HepG2 (cell line): ENCODE measurements around the gene FOXE3. TPM values are rescaled to one million over a fixed set of nuclear protein-coding genes. Genes with fewer than 3 reads are reported as not detected.

Experiments
- EZH2 ChIP-seq: conservative IDR thresholded peaks from 2 replicates; pipeline ENCODE4 v1.6.1; 2012; ENCODE audit warnings: mild to moderate bottlenecking, low read depth, low read length, moderate library complexity
- FOXO1 ChIP-seq: sonication (generic); formaldehyde crosslinking; IDR thresholded peaks from 2 replicates; pipeline ENCODE4 v1.4.0; 2020; ENCODE audit warnings: missing genetic modification reagents
- GATAD2A ChIP-seq: IDR thresholded peaks from 2 replicates; pipeline ENCODE4 v1.6.1; 2016
- KDM5B ChIP-seq: sonication (generic); formaldehyde crosslinking; IDR thresholded peaks from 2 replicates; pipeline ENCODE4 v1.4.0; 2020; ENCODE audit warnings: missing genetic modification reagents, mild to moderate bottlenecking, borderline replicate concordance
- KLF6 ChIP-seq: IDR thresholded peaks from 2 replicates; pipeline ENCODE4 v1.8.0; 2016; ENCODE audit warnings: missing biosample characterization, missing genetic modification reagents
- MAFG ChIP-seq: sonication (generic); formaldehyde crosslinking; IDR thresholded peaks from 2 replicates; pipeline ENCODE4 v1.5.1; 2020; ENCODE audit warnings: mild to moderate bottlenecking, missing genetic modification reagents
- MATR3 ChIP-seq: sonication (generic); formaldehyde crosslinking; IDR thresholded peaks from 2 replicates; pipeline ENCODE4 v1.4.0; 2020; ENCODE audit warnings: missing genetic modification reagents
- MEF2D ChIP-seq: sonication (generic); formaldehyde crosslinking; IDR thresholded peaks from 2 replicates; pipeline ENCODE4 v1.5.1; 2020; ENCODE audit warnings: mild to moderate bottlenecking, missing genetic modification reagents
- POLR2AphosphoS5 ChIP-seq: IDR thresholded peaks from 2 replicates; pipeline ENCODE4 v1.6.1; 2012; ENCODE audit warnings: low read depth, low read length
- RBM39 ChIP-seq: fragments of 200-400 bp; formaldehyde crosslinking; IDR thresholded peaks from one replicate; pipeline ENCODE4 v1.6.1; 2018; ENCODE audit warnings: antibody characterized with exemption, mild to moderate bottlenecking, low read depth, low read length; ENCODE audit not compliant: poor library complexity, severe bottlenecking
- SALL2 ChIP-seq: sonication (generic); formaldehyde crosslinking; IDR thresholded peaks from 2 replicates; pipeline ENCODE4 v1.8.1; 2023; ENCODE audit warnings: mild to moderate bottlenecking, missing genetic modification reagents, inconsistent platforms
- ZFY ChIP-seq: sonication (generic); formaldehyde crosslinking; IDR thresholded peaks from 2 replicates; pipeline ENCODE4 v1.4.0; 2020; ENCODE audit warnings: missing genetic modification reagents
- ZNF383 ChIP-seq: sonication (generic); formaldehyde crosslinking; IDR thresholded peaks from 2 replicates; pipeline ENCODE4 v1.4.0; 2020; ENCODE audit warnings: missing genetic modification reagents, mild to moderate bottlenecking, borderline replicate concordance
- ZNF598 ChIP-seq: sonication (generic); formaldehyde crosslinking; IDR thresholded peaks from 2 replicates; pipeline ENCODE4 v1.5.1; 2020; ENCODE audit warnings: mild to moderate bottlenecking, missing genetic modification reagents, borderline replicate concordance
- ZSCAN20 ChIP-seq: sonication (generic); formaldehyde crosslinking; IDR thresholded peaks from 2 replicates; pipeline ENCODE4 v1.4.0; 2020; ENCODE audit warnings: missing genetic modification reagents, mild to moderate bottlenecking, borderline replicate concordance
- polyA plus RNA-seq, 8 experiments: library from polyadenylated mRNA; depleted of rRNA in 3 of 8; stranded (reverse) in 7 of 8; unstranded in 1 of 8; fragments of >200 nt; fragmentation: Illumina TruSeq in 4 of 8; extraction: Trizol in 4 of 8; gene quantifications; 2 replicates each; pipeline versions ENCODE4 v1.2.1 to v1.2.3, GENCODE V29; 2011 to 2016; ENCODE audit warnings: low read depth in 4 of 8, missing spikeins in 1 of 8, mixed read lengths in 1 of 8; ENCODE audit not compliant: insufficient read depth in 1 of 8
- total RNA-seq, 5 experiments: library from RNA; depleted of rRNA; stranded (reverse); fragments of >200 nt; fragmentation: Illumina TruSeq; extraction: Trizol; gene quantifications; 2 replicates each; pipeline ENCODE4 v1.2.3, GENCODE V29; 2016; ENCODE audit warnings: low read depth in 1 of 5
- TF ChIP-seq, protein P1 (sequence below): sonication (generic); formaldehyde crosslinking; IDR thresholded peaks from 2 replicates; pipeline ENCODE4 v1.5.0; 2020; ENCODE audit warnings: mild to moderate bottlenecking, missing genetic modification reagents
- TF ChIP-seq, protein P2 (sequence below): sonication (generic); formaldehyde crosslinking; IDR thresholded peaks from 2 replicates; pipeline ENCODE4 v1.4.0; 2020; ENCODE audit warnings: missing genetic modification reagents
- TF ChIP-seq, protein P3 (sequence below): sonication (generic); formaldehyde crosslinking; IDR thresholded peaks from 2 replicates; pipeline ENCODE4 v1.8.1; 2023; ENCODE audit warnings: mild to moderate bottlenecking, missing genetic modification reagents
- TF ChIP-seq, protein P4 (sequence below): sonication (generic); formaldehyde crosslinking; IDR thresholded peaks from 2 replicates; pipeline ENCODE4 v1.8.0; 2023; ENCODE audit warnings: mild to moderate bottlenecking, missing genetic modification reagents
- TF ChIP-seq, protein P5 (sequence below): sonication (generic); formaldehyde crosslinking; IDR thresholded peaks from 2 replicates; pipeline ENCODE4 v1.5.0; 2020; ENCODE audit warnings: missing genetic modification reagents
- TF ChIP-seq, protein P6 (sequence below): sonication (generic); formaldehyde crosslinking; IDR thresholded peaks from 2 replicates; pipeline ENCODE4 v1.8.1; 2023; ENCODE audit warnings: mild to moderate bottlenecking, missing genetic modification reagents, borderline replicate concordance

FOXE3 gene
- total and polyA plus RNA-seq, 2 of the 13 experiments (the other 11 are each of a cell fraction or from before 2014, with no cell fraction given) = not detected

DNA sequence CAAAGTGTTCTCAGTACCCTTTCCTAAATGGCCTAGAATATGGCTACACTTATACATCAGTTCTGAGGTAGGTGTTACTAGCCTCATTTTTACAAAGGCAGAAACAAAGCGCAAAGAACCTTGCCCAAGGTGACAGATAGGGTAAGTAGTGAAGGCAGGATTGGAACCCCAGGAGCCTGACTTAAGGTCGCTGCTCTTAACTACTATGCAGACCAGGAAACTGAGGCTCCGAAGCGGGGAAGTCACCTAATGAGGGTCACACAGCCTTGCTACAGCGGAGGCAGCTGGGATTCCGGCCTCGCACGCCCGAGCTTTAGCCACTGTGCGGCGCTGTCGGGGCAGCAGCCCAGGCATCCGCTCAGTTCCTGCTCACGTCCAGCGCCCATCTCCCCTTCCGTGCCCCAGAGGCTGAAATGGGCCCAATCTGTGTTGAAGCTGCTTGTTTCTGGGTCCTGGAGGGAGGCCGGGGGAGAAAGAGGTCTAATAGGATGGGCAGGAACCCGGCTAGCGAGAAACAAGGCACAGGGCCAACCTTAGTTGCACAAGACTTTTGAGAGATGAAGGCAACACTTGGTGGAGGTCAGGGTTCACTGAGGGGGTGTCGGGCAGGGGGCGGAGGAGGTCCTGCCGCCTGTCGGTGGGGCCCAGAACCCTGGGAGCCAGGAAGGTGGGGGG, 20.4 kb downstream of the FOXE3 start (continued):
- TF ChIP-seq, protein P1, sequence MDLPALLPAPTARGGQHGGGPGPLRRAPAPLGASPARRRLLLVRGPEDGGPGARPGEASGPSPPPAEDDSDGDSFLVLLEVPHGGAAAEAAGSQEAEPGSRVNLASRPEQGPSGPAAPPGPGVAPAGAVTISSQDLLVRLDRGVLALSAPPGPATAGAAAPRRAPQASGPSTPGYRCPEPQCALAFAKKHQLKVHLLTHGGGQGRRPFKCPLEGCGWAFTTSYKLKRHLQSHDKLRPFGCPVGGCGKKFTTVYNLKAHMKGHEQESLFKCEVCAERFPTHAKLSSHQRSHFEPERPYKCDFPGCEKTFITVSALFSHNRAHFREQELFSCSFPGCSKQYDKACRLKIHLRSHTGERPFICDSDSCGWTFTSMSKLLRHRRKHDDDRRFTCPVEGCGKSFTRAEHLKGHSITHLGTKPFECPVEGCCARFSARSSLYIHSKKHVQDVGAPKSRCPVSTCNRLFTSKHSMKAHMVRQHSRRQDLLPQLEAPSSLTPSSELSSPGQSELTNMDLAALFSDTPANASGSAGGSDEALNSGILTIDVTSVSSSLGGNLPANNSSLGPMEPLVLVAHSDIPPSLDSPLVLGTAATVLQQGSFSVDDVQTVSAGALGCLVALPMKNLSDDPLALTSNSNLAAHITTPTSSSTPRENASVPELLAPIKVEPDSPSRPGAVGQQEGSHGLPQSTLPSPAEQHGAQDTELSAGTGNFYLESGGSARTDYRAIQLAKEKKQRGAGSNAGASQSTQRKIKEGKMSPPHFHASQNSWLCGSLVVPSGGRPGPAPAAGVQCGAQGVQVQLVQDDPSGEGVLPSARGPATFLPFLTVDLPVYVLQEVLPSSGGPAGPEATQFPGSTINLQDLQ = no peak
- TF ChIP-seq, protein P2, sequence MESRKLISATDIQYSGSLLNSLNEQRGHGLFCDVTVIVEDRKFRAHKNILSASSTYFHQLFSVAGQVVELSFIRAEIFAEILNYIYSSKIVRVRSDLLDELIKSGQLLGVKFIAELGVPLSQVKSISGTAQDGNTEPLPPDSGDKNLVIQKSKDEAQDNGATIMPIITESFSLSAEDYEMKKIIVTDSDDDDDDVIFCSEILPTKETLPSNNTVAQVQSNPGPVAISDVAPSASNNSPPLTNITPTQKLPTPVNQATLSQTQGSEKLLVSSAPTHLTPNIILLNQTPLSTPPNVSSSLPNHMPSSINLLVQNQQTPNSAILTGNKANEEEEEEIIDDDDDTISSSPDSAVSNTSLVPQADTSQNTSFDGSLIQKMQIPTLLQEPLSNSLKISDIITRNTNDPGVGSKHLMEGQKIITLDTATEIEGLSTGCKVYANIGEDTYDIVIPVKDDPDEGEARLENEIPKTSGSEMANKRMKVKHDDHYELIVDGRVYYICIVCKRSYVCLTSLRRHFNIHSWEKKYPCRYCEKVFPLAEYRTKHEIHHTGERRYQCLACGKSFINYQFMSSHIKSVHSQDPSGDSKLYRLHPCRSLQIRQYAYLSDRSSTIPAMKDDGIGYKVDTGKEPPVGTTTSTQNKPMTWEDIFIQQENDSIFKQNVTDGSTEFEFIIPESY = 0 out of 2 replicates have a peak, but pooled peaks have one; percentile 46
- peak; percentile 45; the same call in 1 of the 2 replicates for TF ChIP-seq MEF2D (CRISPR knock-in tag)
- TF ChIP-seq POLR2AphosphoS5 = no peak
- TF ChIP-seq, protein P3, sequence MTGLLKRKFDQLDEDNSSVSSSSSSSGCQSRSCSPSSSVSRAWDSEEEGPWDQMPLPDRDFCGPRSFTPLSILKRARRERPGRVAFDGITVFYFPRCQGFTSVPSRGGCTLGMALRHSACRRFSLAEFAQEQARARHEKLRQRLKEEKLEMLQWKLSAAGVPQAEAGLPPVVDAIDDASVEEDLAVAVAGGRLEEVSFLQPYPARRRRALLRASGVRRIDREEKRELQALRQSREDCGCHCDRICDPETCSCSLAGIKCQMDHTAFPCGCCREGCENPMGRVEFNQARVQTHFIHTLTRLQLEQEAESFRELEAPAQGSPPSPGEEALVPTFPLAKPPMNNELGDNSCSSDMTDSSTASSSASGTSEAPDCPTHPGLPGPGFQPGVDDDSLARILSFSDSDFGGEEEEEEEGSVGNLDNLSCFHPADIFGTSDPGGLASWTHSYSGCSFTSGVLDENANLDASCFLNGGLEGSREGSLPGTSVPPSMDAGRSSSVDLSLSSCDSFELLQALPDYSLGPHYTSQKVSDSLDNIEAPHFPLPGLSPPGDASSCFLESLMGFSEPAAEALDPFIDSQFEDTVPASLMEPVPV (CRISPR knock-in tag) = peak; percentile 63; the same call in 1 of the 2 replicates
- TF ChIP-seq RBM39 = no peak
- TF ChIP-seq, protein P4, sequence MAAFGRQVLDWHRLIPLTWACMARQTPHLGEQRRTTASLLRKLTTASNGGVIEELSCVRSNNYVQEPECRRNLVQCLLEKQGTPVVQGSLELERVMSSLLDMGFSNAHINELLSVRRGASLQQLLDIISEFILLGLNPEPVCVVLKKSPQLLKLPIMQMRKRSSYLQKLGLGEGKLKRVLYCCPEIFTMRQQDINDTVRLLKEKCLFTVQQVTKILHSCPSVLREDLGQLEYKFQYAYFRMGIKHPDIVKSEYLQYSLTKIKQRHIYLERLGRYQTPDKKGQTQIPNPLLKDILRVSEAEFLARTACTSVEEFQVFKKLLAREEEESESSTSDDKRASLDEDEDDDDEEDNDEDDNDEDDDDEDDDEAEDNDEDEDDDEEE (CRISPR knock-in tag) = no peak
- no peak for TF ChIP-seq MATR3 (CRISPR knock-in tag)
- TF ChIP-seq ZFY (CRISPR knock-in tag) = no peak
- TF ChIP-seq MAFG = no peak
- TF ChIP-seq GATAD2A (CRISPR knock-in tag) = peak; percentile 28; the same call in 1 of the 2 replicates
- TF ChIP-seq, protein P5, sequence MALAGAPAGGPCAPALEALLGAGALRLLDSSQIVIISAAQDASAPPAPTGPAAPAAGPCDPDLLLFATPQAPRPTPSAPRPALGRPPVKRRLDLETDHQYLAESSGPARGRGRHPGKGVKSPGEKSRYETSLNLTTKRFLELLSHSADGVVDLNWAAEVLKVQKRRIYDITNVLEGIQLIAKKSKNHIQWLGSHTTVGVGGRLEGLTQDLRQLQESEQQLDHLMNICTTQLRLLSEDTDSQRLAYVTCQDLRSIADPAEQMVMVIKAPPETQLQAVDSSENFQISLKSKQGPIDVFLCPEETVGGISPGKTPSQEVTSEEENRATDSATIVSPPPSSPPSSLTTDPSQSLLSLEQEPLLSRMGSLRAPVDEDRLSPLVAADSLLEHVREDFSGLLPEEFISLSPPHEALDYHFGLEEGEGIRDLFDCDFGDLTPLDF (CRISPR knock-in tag) = no peak
- no peak for TF ChIP-seq ZSCAN20 (CRISPR knock-in tag)
- 0 out of 2 replicates have a peak, but pooled peaks have one; percentile 42 for TF ChIP-seq ZNF598 (CRISPR knock-in tag)
- TF ChIP-seq KDM5B (CRISPR knock-in tag) = peak; percentile 31; the same call in 1 of the 2 replicates
- TF ChIP-seq KLF6 (CRISPR knock-in tag) = no peak
- TF ChIP-seq, protein P6, sequence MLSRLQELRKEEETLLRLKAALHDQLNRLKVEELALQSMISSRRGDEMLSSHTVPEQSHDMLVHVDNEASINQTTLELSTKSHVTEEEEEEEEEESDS (CRISPR knock-in tag) = peak; percentile 81; the same call in 1 of the 2 replicates
- no peak for TF ChIP-seq EZH2
- 0 out of 2 replicates have a peak, but pooled peaks have one; percentile 48 for TF ChIP-seq ZNF383 (CRISPR knock-in tag)
- peak; percentile 39; the same call in 1 of the 2 replicates for TF ChIP-seq FOXO1
- peak; percentile 82 for TF ChIP-seq SALL2
